ELF-1 (cell line): Measurements from ENCODE around the gene GPHN.

Experiments used
- DNase-seq: peaks from one replicate; pipeline ENCODE4 v3.0.0-alpha.2; 2016; ENCODE audit warnings: low read depth, low spot score

The GPHN gene

DNA sequence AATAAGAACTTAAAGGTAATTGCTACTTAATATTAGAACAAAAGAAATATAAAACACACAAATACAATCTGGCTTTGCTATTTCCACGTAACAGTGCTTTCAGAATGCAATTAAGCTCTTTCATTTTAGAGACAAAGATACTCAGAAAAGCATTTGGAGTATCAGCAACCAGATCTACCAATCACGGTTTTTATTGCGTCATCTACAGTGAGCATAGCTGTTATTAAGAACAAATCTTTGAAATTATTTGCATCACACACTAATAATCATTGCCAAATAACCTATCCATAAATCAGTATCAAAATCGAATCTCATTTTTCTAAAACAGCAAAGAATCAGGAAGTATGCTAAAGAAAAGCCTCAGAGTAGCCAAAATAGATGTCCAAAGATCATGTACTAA, 654.4 kb downstream of the GPHN start:
- DNase-seq: no peak

DNA sequence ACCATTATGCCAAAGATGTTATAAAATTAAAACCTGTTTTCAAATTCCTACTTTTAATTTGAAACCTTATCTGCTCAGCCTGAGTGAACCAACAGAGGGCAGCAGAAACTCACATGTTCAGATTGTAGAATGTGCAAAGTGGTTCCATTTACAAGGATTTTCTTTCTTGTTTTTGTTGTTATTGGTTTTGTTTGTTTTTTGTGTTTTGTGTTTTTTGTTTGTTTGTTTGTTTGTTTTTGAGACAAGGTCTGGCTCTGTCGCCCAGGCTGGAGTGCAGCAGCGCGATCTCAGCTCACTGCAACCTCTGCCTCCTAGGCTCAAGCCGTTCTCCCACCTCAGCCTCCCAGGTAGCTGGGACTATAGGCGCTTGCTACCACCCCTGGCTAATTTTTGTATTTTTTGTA, 658.5 kb downstream of the GPHN start:
- peak; percentile 32 for DNase-seq

GRCh38 chr14:67167420-67168109, 659.6 kb downstream of the GPHN start:
- DNase-seq: no peak

- DNase-seq: no peak
Observed at GRCh38 chr14:67168110-67168441, 660.1 kb downstream of the GPHN start.

- no peak for DNase-seq
Observed at GRCh38 chr14:67170660-67171059, 662.7 kb downstream of the GPHN start.

- DNase-seq: no peak
Observed at GRCh38 chr14:67172056-67172455, 664.1 kb downstream of the GPHN start.

DNA sequence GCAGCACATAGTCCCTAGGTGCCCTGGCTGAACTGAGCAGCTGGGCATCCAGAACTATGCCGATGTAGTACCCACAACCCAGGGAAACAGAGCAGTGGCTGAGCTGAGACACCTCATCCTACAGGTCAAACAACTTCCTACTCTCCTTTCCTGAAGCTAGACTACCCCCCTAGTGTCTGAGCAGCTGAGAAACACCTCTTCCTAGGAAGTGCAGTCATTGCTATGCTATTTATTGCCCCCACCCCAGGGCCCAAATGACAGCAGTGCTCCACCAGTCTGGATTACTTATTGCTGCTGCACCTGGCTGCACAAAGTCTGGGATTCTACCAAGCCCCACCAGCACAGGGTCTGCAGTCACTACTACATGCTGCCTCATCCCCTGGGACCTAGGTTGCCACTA, 664.6 kb downstream of the GPHN start:
- DNase-seq: peak; percentile 42

- DNase-seq: no peak
Observed at GRCh38 chr14:67173719-67174118, 665.8 kb downstream of the GPHN start.

- no peak for DNase-seq
Observed at GRCh38 chr14:67186172-67186768, 678.3 kb downstream of the GPHN start.

DNA sequence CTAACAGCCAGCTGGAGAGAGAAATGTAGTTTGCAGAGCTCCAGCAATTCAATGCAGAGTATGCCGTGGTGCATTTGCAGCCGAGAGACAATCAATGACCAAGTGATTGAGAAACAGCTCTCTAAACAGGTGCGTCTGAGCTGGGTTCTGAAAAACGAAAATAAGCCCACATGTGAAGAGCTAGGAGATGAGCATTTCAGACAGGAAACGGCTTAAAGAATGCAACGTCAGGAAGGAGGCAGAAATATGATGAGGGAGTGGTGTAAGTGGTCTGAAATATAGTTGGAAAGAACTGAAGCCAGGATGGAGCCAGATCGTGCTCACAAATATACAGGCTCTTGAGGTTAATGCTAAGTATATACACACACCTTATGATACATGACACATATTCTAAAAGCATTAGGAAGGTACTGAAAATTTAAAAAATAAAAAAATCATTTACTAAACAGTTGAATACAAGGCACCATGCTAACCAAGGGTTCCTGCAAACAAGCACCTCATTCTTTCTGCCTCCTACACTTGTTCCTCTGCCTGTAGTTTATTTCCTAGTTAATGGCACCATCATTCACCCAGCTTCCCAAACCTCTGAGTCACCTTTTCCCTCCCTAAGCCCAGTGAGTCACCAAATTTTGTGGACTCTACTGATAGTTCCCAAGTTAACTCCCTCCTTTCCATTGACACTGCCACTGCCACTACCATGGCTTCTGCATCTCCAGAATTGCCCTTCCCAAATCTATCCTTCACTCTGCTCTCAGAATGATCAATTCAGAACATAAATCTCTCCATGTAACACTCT, 679.0 kb downstream of the GPHN start:
- peak; percentile 24 for DNase-seq

DNA sequence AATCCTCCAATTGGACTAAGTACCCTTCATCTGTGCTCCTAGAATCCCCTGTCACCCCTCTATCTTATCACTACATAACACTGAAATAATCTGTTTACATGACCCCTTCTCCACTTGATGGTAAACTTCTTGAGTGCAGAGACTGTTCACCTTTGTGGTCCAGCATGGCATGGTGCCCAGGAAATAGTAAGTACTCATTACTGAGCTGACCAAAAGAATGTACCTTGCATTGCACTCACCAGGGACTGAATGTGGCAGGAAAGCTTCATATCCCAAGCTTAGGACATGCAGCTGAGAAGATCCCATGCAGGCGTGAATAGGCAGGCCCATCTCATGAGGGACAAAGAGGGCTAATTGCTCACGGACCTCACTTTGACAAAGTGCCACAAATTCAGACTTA, 679.9 kb downstream of the GPHN start:
- DNase-seq: no peak

GRCh38 chr14:67188326-67188725, 680.4 kb downstream of the GPHN start:
- no peak for DNase-seq

- DNase-seq: no peak
Observed at GRCh38 chr14:67191768-67192290, 683.9 kb downstream of the GPHN start.

DNA sequence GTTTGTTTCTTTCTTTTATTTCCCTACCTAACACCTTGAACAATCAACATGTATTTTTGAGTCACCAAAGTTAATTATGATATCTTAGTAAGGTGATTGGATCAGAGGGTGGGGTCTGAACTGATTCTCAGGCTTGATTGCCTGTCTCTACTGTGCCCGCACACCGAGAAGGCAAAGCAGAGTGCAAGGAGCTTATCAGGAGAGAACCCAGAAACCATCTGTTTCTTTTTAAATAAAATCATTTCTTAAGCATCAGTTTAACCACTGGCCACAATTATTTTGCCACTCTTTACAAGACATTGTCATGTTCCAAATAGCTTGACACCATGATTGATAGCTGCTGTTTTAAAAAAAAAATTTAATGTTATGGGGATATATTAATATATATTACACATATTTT, 684.4 kb downstream of the GPHN start:
- DNase-seq: no peak

GRCh38 chr14:67195279-67195678, 687.3 kb downstream of the GPHN start:
- no peak for DNase-seq

DNA sequence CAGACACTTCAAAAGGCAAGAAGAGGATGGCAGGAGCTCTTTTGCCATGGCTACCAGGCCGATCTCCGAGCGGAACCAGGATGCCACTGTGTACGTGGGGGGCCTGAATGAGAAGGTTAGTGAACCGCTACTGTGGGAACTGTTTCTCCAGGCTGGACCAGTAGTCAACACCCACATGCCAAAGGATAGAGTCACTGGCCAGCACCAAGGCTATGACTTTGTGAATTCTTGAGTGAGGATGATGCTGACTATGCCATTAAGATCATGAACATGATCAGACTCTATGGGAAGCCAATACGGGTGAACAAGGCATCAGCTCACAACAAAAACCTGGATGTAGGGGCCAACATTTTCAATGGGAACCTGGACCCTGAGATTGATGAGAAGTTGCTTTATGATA, 691.1 kb downstream of the GPHN start:
- DNase-seq: no peak

GRCh38 chr14:67207810-67208209, 699.9 kb downstream of the GPHN start:
- DNase-seq: no peak

DNA sequence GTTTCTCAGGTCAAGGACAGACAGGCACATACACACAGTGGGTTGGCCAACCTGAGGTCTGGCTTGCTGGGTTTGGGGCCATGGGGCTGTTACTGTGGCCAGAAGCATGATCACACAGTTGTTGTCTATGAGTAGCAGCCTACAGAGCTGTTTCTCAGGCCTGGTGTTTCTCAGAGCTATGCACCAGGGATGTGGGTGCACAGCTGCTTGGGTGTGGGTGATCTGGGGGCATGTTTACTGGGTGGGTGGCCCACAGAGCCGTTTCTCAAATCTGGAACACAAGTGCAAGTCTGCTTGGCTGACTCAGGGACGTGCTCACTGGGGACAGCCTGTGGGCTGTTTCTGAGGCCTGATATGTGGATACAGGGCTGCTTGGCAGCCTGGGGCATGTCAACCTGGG, 710.2 kb downstream of the GPHN start:
- no peak for DNase-seq

GRCh38 chr14:67221248-67221981, 713.5 kb downstream of the GPHN start:
- no peak for DNase-seq

- no peak for DNase-seq
Observed at GRCh38 chr14:67221982-67222328, 714.0 kb downstream of the GPHN start.

DNA sequence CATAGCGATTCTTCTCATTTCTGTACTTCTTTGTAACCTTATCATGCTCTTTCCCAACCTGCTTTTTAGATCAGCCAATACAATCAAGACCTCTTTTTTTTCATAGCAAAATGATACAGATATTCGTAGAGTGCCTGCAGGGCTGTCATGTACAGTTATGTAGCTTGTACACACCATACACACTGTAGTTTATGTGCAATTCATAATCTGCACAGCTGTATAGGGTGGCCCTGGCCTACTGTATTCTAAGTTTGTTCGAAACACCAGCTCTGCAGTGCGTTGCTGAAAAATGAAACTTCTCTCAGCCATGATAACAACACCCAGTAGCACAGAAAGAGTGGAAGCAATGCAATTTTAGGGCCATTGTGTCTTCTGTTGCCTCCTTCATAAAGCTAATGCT, 717.6 kb downstream of the GPHN start:
- DNase-seq: no peak

DNA sequence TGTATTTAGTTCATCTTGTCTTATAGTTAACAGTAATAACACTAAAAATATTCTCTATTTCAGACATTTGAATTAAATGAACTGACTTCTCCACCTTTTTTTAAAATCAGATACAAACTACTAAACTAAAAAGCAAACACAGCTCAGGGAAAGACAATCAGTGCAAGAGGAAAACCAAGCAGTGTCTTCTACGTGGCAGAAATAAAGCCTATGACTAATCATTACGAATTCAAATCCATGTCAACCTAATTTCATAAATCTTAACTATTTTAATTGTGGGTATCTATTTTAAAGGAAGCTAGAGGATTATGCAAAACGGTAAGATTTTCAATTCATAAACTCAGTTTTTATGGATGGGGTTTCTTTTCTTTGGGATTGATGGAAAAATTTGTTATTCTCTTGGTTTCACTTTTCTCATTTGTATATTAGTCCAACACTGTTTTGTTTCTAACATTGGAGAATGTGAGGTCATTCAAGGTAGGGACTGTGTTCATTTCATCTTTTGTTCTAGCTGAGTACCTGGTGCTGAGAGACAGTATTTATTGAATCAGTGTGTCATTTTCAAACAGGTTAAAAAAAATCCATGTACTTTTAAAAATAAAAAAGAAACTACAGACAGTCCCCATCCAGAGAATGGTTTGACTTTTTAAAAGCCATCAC, 720.5 kb downstream of the GPHN start:
- DNase-seq: no peak
